HEK293T (cell line): Measurements from ENCODE around the gene MLF1.

ENCODE experiments used
- BHLHE40 ChIP-seq: fragments of 450-650 bp; IDR thresholded peaks from 2 replicates; pipeline ENCODE4 v1.6.1; 2016; ENCODE audit warnings: mild to moderate bottlenecking, moderate library complexity, borderline replicate concordance
- FOXA1 ChIP-seq: fragments of 450-650 bp; IDR thresholded peaks from 2 replicates; pipeline ENCODE4 v1.6.1; 2016; ENCODE audit warnings: mild to moderate bottlenecking
- FOXM1 ChIP-seq: fragments of 450-650 bp; IDR thresholded peaks from 2 replicates; pipeline ENCODE4 v1.6.1; 2017; ENCODE audit warnings: mild to moderate bottlenecking, borderline replicate concordance
- HDGF ChIP-seq: fragments of 450-650 bp; IDR thresholded peaks from 2 replicates; pipeline ENCODE4 v1.6.1; 2017; ENCODE audit warnings: antibody characterized with exemption, borderline replicate concordance
- SP1 ChIP-seq: fragments of 450-650 bp; IDR thresholded peaks from 2 replicates; pipeline ENCODE4 v1.6.1; 2017
- SUZ12 ChIP-seq: fragments of 450-650 bp; IDR thresholded peaks from 2 replicates; pipeline ENCODE4 v1.6.1; 2016; ENCODE audit warnings: mild to moderate bottlenecking
- TF ChIP-seq, protein P1 (sequence below): fragments of 450-650 bp; IDR thresholded peaks from 2 replicates; pipeline ENCODE4 v1.6.1; 2016

DNA sequence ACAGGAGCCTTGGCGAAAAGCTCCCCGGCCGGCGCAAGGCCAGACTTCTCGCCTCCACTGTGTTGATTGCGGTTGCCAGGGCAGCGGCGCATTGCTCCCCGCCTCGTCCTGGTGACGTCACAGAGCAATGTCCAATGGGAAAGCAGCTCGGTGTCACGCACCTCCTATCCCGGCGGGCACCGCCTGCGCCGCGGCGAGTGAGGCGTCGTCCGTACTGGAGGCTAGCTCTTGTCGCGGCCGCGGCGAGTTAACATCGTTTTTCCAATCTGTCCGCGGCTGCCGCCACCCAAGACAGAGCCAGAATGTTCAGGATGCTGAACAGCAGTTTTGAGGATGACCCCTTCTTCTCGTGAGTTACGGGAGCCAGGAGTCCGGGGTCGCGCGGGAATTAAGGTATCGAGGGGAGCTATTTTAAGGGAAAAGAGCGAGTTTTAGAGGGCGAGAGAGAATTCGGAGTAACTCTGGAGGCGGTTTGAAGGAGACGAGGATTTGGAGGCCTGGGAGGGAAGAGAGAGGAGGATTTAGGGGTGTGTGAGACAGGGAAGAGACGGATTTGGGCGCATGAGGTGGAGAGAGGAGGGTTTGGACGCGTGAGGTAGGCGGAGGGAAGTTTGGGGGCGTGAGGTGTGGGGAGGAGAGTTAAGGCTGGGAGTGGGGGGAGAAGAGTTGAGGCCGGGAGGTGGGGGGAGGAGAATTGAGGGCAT, at the start of gene MLF1:
- no peak for TF ChIP-seq SP1
- TF ChIP-seq FOXM1: no peak
- no peak for TF ChIP-seq BHLHE40
- no peak for TF ChIP-seq FOXA1
- TF ChIP-seq, protein P1, sequence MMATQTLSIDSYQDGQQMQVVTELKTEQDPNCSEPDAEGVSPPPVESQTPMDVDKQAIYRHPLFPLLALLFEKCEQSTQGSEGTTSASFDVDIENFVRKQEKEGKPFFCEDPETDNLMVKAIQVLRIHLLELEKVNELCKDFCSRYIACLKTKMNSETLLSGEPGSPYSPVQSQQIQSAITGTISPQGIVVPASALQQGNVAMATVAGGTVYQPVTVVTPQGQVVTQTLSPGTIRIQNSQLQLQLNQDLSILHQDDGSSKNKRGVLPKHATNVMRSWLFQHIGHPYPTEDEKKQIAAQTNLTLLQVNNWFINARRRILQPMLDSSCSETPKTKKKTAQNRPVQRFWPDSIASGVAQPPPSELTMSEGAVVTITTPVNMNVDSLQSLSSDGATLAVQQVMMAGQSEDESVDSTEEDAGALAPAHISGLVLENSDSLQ: no peak
- no peak for TF ChIP-seq SUZ12
- no peak for TF ChIP-seq HDGF
